ENCODE measurements around the gene RAD51AP1. TPM values are rescaled to one million over a fixed set of nuclear protein-coding genes. Genes with fewer than 3 reads are reported as not detected.

Gene RAD51AP1
- 12.1 and 19.5 TPM in 2 replicates for total RNA-seq

DNA sequence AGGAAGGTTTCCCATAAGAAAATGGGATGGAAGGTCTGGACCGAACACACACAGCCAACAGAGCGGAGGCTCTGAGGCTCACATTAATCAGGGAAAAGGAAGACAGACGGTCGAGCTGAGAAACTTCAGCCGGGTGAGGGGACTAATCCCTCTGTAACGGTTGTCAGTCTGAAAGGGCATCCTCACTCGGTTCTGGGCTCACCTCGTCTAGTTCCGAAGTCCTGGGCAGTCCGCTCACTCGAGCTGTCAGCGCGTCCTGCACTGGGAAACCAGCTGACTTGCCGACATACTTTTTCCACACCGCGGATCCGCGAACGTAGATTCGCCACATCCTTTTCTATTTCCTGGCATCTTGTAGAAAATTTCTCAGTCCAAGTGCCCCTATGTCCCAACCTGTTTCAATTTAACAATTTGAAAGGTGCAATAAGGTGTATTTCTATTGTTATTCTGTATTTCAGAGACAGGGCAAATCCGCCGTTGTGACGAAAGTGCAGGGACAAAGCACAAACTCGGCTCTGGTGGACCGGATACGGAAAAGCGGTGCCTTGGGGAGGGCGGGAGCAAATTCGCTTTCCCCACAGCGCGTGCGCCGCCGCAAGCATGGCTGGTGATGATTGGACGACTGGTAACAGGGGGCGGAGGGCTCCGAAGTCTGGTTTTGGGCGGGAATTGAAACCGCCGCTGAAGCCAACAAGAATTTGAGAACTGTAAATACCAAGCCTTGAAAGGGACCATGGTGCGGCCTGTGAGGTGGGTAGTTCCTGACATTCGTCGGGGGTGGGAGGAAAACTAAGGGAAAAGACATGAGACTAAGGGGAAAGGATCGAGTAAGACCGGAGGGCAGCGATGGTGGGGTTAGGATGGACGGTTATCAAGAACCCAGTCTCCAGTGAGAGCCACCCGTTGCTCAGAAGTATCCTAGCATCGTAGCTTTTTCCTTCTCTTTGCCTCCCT lies at the start of gene RAD51AP1:
Gene RAD51AP1 (plus strand): TSS at position 684 of the 954 bp plus-strand sequence. CDS start 50 bp downstream, at position 734.

DNA sequence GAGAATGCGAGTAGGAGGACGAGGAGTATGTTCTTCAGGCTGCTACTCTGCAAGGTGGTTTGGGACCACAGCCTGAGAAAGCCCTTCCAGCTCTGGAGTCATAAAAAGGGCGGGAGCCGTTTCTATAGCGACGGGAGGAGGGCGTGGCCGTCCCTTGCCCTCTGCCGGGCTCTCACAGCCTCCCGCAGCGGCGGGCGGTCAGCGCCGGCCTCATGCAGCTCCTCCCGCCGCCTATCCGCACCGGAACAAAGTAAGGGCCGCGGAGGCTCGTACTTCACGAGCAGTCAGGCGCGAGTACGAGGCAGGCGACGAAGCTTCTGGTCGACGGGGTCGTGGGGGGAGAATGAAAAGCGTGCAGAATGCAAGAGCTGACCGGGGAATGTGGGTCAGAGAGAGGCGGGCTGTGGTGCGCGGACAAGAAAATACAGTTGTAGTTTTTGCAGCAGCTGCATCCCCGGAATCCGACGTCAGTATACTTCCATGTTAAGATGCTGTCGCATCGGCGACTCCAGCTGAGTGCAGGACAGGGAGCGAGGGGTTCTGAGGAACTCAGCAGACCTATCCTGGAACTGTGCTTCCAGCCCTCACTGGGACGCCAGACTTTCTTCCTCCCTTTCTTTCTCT lies 23.5 kb downstream of the RAD51AP1 start, which contains the start of gene DYRK4:
Gene DYRK4 (plus strand): TSS at position 175 of the 624 bp plus-strand sequence. CDS start 38 bp downstream, at position 213.

Other genes starting within 250 kb of the RAD51AP1 start
- gene TIGAR, start 217.7 kb upstream of the RAD51AP1 start, total RNA-seq = 5.5 and 9.0 TPM in 2 replicates
- not detected in 2 replicates for gene FGF23, start 159.2 kb upstream of the RAD51AP1 start, total RNA-seq
- not detected in 2 replicates for gene FGF6, start 93.1 kb upstream of the RAD51AP1 start, total RNA-seq
- gene DYRK4, start 23.3 kb downstream of the RAD51AP1 start, total RNA-seq = 32.7 and 36.2 TPM in 2 replicates
- 1.1 and 1.2 TPM in 2 replicates for gene AKAP3, start 110.2 kb downstream of the RAD51AP1 start, total RNA-seq
- gene NDUFA9, start 110.2 kb downstream of the RAD51AP1 start, total RNA-seq = 39.7 and 53.8 TPM in 2 replicates
- 0.37 and 0.39 TPM in 2 replicates for gene GALNT8, start 181.5 kb downstream of the RAD51AP1 start, total RNA-seq

Data from subcutaneous preadipocyte (primary cell).